ENCODE results near the gene DGKB. TPM values are rescaled to one million over a fixed set of nuclear protein-coding genes. Genes with fewer than 3 reads are reported as not detected.

The DGKB gene
- polyA plus RNA-seq, 1 donor (not counting 4 experiments of a cell fraction or from before 2014, with no cell fraction given): 0.01 TPM

- Histone ChIP-seq H3K4me3 (ENCODE audit: control insufficient read depth in 2 of 3, extremely low read depth in 1 of 3, insufficient read depth in 2 of 3, low read depth in 1 of 3, low read length in 3 of 3) (no peak overlapping the region), H3K4me1 (ENCODE audit: control insufficient read depth, extremely low read depth, insufficient read depth, low read length) (no peaks in the 10 kb centered on the region), H3K36me3 (ENCODE audit: control insufficient read depth in 2 of 2, extremely low read depth in 1 of 2, insufficient read depth in 2 of 2, low read length in 2 of 2) (no peaks in the 10 kb centered on the region), H3K9ac (ENCODE audit: control insufficient read depth, extremely low read depth, insufficient read depth, low read length) (no peak overlapping the region), H3K79me2 (ENCODE audit: control insufficient read depth, insufficient read depth, low read length) (no peaks in the 10 kb centered on the region), H3K27ac (ENCODE audit: control insufficient read depth, insufficient read depth, low read length) (no peak overlapping the region), H2AFZ (ENCODE audit: control insufficient read depth, low read length) (no peak overlapping the region), H3K9me3 (ENCODE audit: control insufficient read depth, low read depth, low read length) (no peaks in the 10 kb centered on the region), H3K27me3 (ENCODE audit: control insufficient read depth, extremely low read depth, insufficient read depth, low read length) (no peaks in the 10 kb centered on the region), H4K20me1 (ENCODE audit: control insufficient read depth, extremely low read depth, insufficient read depth, low read length) (no peaks in the 10 kb centered on the region), H3K4me2 (ENCODE audit: control insufficient read depth, extremely low read depth, insufficient read depth, low read depth, low read length) (no peak overlapping the region), H3K9me1 (ENCODE audit: control insufficient read depth, extremely low read depth, insufficient read depth, low read length) (no peaks in the 10 kb centered on the region)
- no peak for FAIRE-seq
- dilution Hi-C loops (cut with MboI; ENCODE audit: extremely low pct_ligation_motif_present, low sequenced_read_pairs): no loop called here
- no peak for DNase-seq (ENCODE audit: low read depth, low spot score)
- TF ChIP-seq EZH2 (IDR thresholded peaks at IDR 0.05; ENCODE audit: low read length) (no peak), CTCF (optimal IDR thresholded peaks at IDR 0.05 in 1 of 3, IDR thresholded peaks at IDR 0.05 in 1 of 3, conservative IDR thresholded peaks at IDR 0.05 in 1 of 3; ENCODE audit: extremely low read depth in 1 of 3, insufficient read depth in 2 of 3, low read length in 3 of 3) (no peak)
Observed at GRCh38 chr7:14800664-14801063, 101.9 kb downstream of the DGKB start.

- Histone ChIP-seq H2AFZ (ENCODE audit: control insufficient read depth, low read length) (no peak overlapping the region), H3K4me1 (ENCODE audit: control insufficient read depth, extremely low read depth, insufficient read depth, low read length) (no peaks in the 10 kb centered on the region), H3K27ac (ENCODE audit: control insufficient read depth, insufficient read depth, low read length) (no peak overlapping the region), H3K9me1 (ENCODE audit: control insufficient read depth, extremely low read depth, insufficient read depth, low read length) (no peaks in the 10 kb centered on the region), H4K20me1 (ENCODE audit: control insufficient read depth, extremely low read depth, insufficient read depth, low read length) (no peaks in the 10 kb centered on the region), H3K9me3 (ENCODE audit: control insufficient read depth, low read depth, low read length) (no peaks in the 10 kb centered on the region), H3K4me2 (ENCODE audit: control insufficient read depth, extremely low read depth, insufficient read depth, low read depth, low read length) (no peak overlapping the region), H3K27me3 (ENCODE audit: control insufficient read depth, extremely low read depth, insufficient read depth, low read length) (no peaks in the 10 kb centered on the region), H3K9ac (ENCODE audit: control insufficient read depth, extremely low read depth, insufficient read depth, low read length) (no peak overlapping the region), H3K36me3 (ENCODE audit: control insufficient read depth in 2 of 2, extremely low read depth in 1 of 2, insufficient read depth in 2 of 2, low read length in 2 of 2) (no peaks in the 10 kb centered on the region), H3K4me3 (ENCODE audit: control insufficient read depth in 2 of 3, extremely low read depth in 1 of 3, insufficient read depth in 2 of 3, low read depth in 1 of 3, low read length in 3 of 3) (no peak overlapping the region), H3K79me2 (ENCODE audit: control insufficient read depth, insufficient read depth, low read length) (no peaks in the 10 kb centered on the region)
- FAIRE-seq: no peak
- dilution Hi-C loops (cut with MboI; ENCODE audit: extremely low pct_ligation_motif_present, low sequenced_read_pairs): no loop called here
- DNase-seq (ENCODE audit: low read depth, low spot score): no peak
- no peak for TF ChIP-seq EZH2 (IDR thresholded peaks at IDR 0.05; ENCODE audit: low read length)
Observed at GRCh38 chr7:14793151-14793550, 109.4 kb downstream of the DGKB start.

- no peak overlapping the region for H3K27ac ChIP-seq (ENCODE audit: control insufficient read depth, insufficient read depth, low read length)
- H2AFZ ChIP-seq (ENCODE audit: control insufficient read depth, low read length): no peak overlapping the region
- H3K9me3 ChIP-seq (ENCODE audit: control insufficient read depth, low read depth, low read length): no peaks in the 10 kb centered on the region
- H4K20me1 ChIP-seq (ENCODE audit: control insufficient read depth, extremely low read depth, insufficient read depth, low read length): no peaks in the 10 kb centered on the region
- FAIRE-seq (no peak), DNase-seq (ENCODE audit: low read depth, low spot score) (no peak)
- H3K79me2 ChIP-seq (ENCODE audit: control insufficient read depth, insufficient read depth, low read length): no peaks in the 10 kb centered on the region
- H3K4me3 ChIP-seq (ENCODE audit: control insufficient read depth in 2 of 3, extremely low read depth in 1 of 3, insufficient read depth in 2 of 3, low read depth in 1 of 3, low read length in 3 of 3): no peak overlapping the region
- dilution Hi-C loops (cut with MboI; ENCODE audit: extremely low pct_ligation_motif_present, low sequenced_read_pairs): no loop called here
- H3K36me3 ChIP-seq (ENCODE audit: control insufficient read depth in 2 of 2, extremely low read depth in 1 of 2, insufficient read depth in 2 of 2, low read length in 2 of 2): no peaks in the 10 kb centered on the region
- H3K4me1 ChIP-seq (ENCODE audit: control insufficient read depth, extremely low read depth, insufficient read depth, low read length): no peaks in the 10 kb centered on the region
- no peaks in the 10 kb centered on the region for H3K27me3 ChIP-seq (ENCODE audit: control insufficient read depth, extremely low read depth, insufficient read depth, low read length)
- H3K9me1 ChIP-seq (ENCODE audit: control insufficient read depth, extremely low read depth, insufficient read depth, low read length): no peaks in the 10 kb centered on the region
- no peak overlapping the region for H3K4me2 ChIP-seq (ENCODE audit: control insufficient read depth, extremely low read depth, insufficient read depth, low read depth, low read length)
- no peak overlapping the region for H3K9ac ChIP-seq (ENCODE audit: control insufficient read depth, extremely low read depth, insufficient read depth, low read length)
- TF ChIP-seq EZH2 (IDR thresholded peaks at IDR 0.05; ENCODE audit: low read length) (no peak), CTCF (optimal IDR thresholded peaks at IDR 0.05 in 1 of 3, IDR thresholded peaks at IDR 0.05 in 1 of 3, conservative IDR thresholded peaks at IDR 0.05 in 1 of 3; ENCODE audit: extremely low read depth in 1 of 3, insufficient read depth in 2 of 3, low read length in 3 of 3) (no peak)
Observed at GRCh38 chr7:14787551-14787950, 115.0 kb downstream of the DGKB start.

Data from keratinocyte (primary cell).